GM12878 (cell line): ENCODE measurements around the gene EIF2S2. TPM values are rescaled to one million over a fixed set of nuclear protein-coding genes. Genes with fewer than 3 reads are reported as not detected.
"Not testable (repeated sequence)": the region's sequence is repeated elsewhere in the genome, so short reads cannot be mapped to it uniquely, and the experiment has no call there.

Experiments
- ATAC-seq: fragments of 200-7000 bp; cut with Tn5 transposase; 3 replicates; pipeline ENCODE4 v1.9.1; 2020; ENCODE audit warnings: mild to moderate bottlenecking, moderate library complexity
- BruUV-seq: library from RNA; stranded (reverse); fragments of 400-500 nt; replicated peaks from 2 replicates; lab custom pipeline; 2021; lab: Mats Ljungman, UMichigan
- CTCF ChIA-PET: fragments of 300-600 bp; sonication (Branson Sonifier 250); formaldehyde crosslinking; extraction: SDS; loops from one replicate; lab custom pipeline; 2021; ENCODE audit warnings: inconsistent platforms; lab: Yijun Ruan, JAX
- POLR2A ChIA-PET: fragments of 350-600 bp; formaldehyde crosslinking; extraction: SDS; loops from one replicate; lab custom pipeline; 2021; ENCODE audit warnings: inconsistent platforms; lab: Charles Lee
- RAD21 ChIA-PET: fragments of 300-600 bp; sonication (Branson Sonifier 250); formaldehyde crosslinking; loops from one replicate; lab custom pipeline; 2023; ENCODE audit warnings: antibody characterized with exemption; ENCODE audit not compliant: unreplicated experiment; lab: Charles Lee
- SMC1A ChIA-PET: fragments of 300-600 bp; sonication (Branson Sonifier 250); formaldehyde crosslinking; loops from one replicate; lab custom pipeline; 2023; ENCODE audit not compliant: unreplicated experiment, uncharacterized antibody; lab: Charles Lee
- DNase-seq: peaks from one replicate; pipeline ENCODE4 v3.0.0-alpha.2; 2011; ENCODE audit warnings: low read depth, low spot score
- FAIRE-seq: peaks from 3 replicates; lab custom pipeline; 2011; peaks lifted over from hg19 to GRCh38; lab: Jason Lieb, UNC
- H2AFZ ChIP-seq: 2 replicates; pipeline ENCODE4 v1.6.0; 2011; ENCODE audit warnings: low read depth, low read length, control low read depth; ENCODE audit not compliant: control insufficient read depth
- H3K27ac ChIP-seq: 2 replicates; pipeline ENCODE4 v1.5.1; 2011; ENCODE audit warnings: control low read depth; ENCODE audit not compliant: control insufficient read depth, insufficient read depth
- H3K27me3 ChIP-seq, 2 experiments: replicated peaks in 1 of 2; 2 replicates each; pipeline versions ENCODE4 v1.6.0 to v1.6.1; 2011; ENCODE audit warnings: low read length in 1 of 2; ENCODE audit not compliant: control insufficient read depth in 2 of 2, insufficient read depth in 2 of 2
- H3K36me3 ChIP-seq, 2 experiments: 2 replicates each; pipeline ENCODE4 v1.5.1; 2011; ENCODE audit warnings: low read length in 1 of 2; ENCODE audit not compliant: control insufficient read depth in 2 of 2, insufficient read depth in 2 of 2
- H3K4me1 ChIP-seq: 2 replicates; pipeline ENCODE4 v1.6.1; 2011; ENCODE audit warnings: mild to moderate bottlenecking, low read length, moderate library complexity, mixed read lengths; ENCODE audit not compliant: control insufficient read depth, insufficient read depth
- H3K4me2 ChIP-seq: 2 replicates; pipeline ENCODE4 v1.6.0; 2011; ENCODE audit warnings: control low read depth; ENCODE audit not compliant: control insufficient read depth, insufficient read depth
- H3K4me3 ChIP-seq: fragments of 200-600 bp; sonication (generic); 2 replicates; pipeline ENCODE4 v1.5.1; 2016
- H3K79me2 ChIP-seq: 2 replicates; pipeline ENCODE4 v1.6.0; 2011; ENCODE audit warnings: low read length; ENCODE audit not compliant: control insufficient read depth, insufficient read depth
- H3K9ac ChIP-seq: 2 replicates; pipeline ENCODE4 v1.8.0; 2011; ENCODE audit warnings: low read length, control low read depth, mixed read lengths; ENCODE audit not compliant: control insufficient read depth, insufficient read depth
- H3K9me3 ChIP-seq: replicated peaks from 3 replicates; pipeline ENCODE4 v1.5.1; 2011; ENCODE audit warnings: mild to moderate bottlenecking, low read length; ENCODE audit not compliant: control insufficient read depth, insufficient read depth
- H4K20me1 ChIP-seq: 2 replicates; pipeline ENCODE4 v1.6.0; 2011; ENCODE audit not compliant: control insufficient read depth, insufficient read depth
- ASH2L ChIP-seq: fragments of 300-600, 200-600 bp; sonication (generic); IDR thresholded peaks from 2 replicates; pipeline ENCODE4 v1.6.1; 2017; ENCODE audit warnings: low read depth, mild to moderate bottlenecking, borderline replicate concordance
- GATAD2B ChIP-seq: fragments of 450-650 bp; conservative IDR thresholded peaks from 2 replicates; pipeline ENCODE4 v1.6.1; 2017; ENCODE audit warnings: low read depth, mild to moderate bottlenecking, moderate library complexity
- JUNB ChIP-seq: IDR thresholded peaks from 2 replicates; pipeline ENCODE4 v1.6.1; 2016; ENCODE audit warnings: antibody characterized with exemption, mild to moderate bottlenecking
- NFYB ChIP-seq: IDR thresholded peaks from 2 replicates; pipeline ENCODE4 v1.6.1; 2011; ENCODE audit warnings: low read depth, mild to moderate bottlenecking, low read length, improper control_type of control experiment, moderate library complexity; ENCODE audit not compliant: insufficient read depth
- NR2C1 ChIP-seq: fragments of 450-650 bp; IDR thresholded peaks from 2 replicates; pipeline ENCODE4 v1.6.1; 2017; ENCODE audit warnings: antibody characterized with exemption, mild to moderate bottlenecking, moderate library complexity
- WGBS: methylation state at CpG from one replicate; pipeline ENCODE4 v1.1.6; 2016; ENCODE audit warnings: low lambda C conversion rate; ENCODE audit not compliant: insufficient replicate concordance, insufficient coverage; ENCODE audit errors: missing lambda C conversion rate; 5-methylcytosine and 5-hydroxymethylcytosine counted together
- in situ Hi-C: fragments of 300-500 bp; cut with MboI; formaldehyde crosslinking; loops from 9 replicates; pipeline ENCODE4 v1.14.3; 2018; ENCODE audit warnings: mixed read lengths
- intact Hi-C: fragments of 100-400 bp; cut with micrococcal nuclease; formaldehyde crosslinking; loops from one replicate; pipeline ENCODE4 v1.14.2; 2022; ENCODE audit not compliant: unreplicated experiment
- polyA plus RNA-seq, 11 experiments: library from polyadenylated mRNA; depleted of rRNA in 4 of 11; unstranded in 6 of 11; stranded (reverse) in 5 of 11; fragments of >200 nt; fragmentation: Nextera tagmentation in 4 of 11; fragmentation: Illumina TruSeq in 1 of 11; extraction: Ambion mirVana in 4 of 11; extraction: Trizol in 1 of 11; gene quantifications; 1 replicate in 1 of 11; 2 replicates in 10 of 11; pipeline versions ENCODE4 v1.2.1 to v1.2.3, GENCODE V29; 2011 to 2016; ENCODE audit warnings: inconsistent platforms in 2 of 11, missing spikeins in 2 of 11, low read depth in 1 of 11
- total RNA-seq, 4 experiments: library from RNA; depleted of rRNA in 3 of 4; stranded (reverse); fragments of >200 nt in 3 of 4; fragmentation: Illumina TruSeq in 1 of 4; extraction: Trizol in 1 of 4; gene quantifications; 2 replicates each; pipeline versions ENCODE4 v1.2.1 to v1.2.3, GENCODE V29; 2013 to 2021
- TF ChIP-seq, protein P1 (sequence below), 3 experiments: IDR thresholded peaks in 2 of 3; conservative IDR thresholded peaks in 1 of 3; 2 replicates each; pipeline ENCODE4 v1.5.1; 2011; ENCODE audit warnings: low read depth in 3 of 3, low read length in 3 of 3, mild to moderate bottlenecking in 3 of 3, control low read depth in 2 of 3, moderate library complexity in 2 of 3, inconsistent platforms in 1 of 3, mixed read lengths in 1 of 3; ENCODE audit not compliant: control insufficient read depth in 2 of 3, insufficient read depth in 1 of 3; ENCODE audit errors: extremely low read depth in 1 of 3
- TF ChIP-seq, protein P2 (sequence below): fragments of 450-650 bp; IDR thresholded peaks from 2 replicates; pipeline ENCODE4 v1.6.1; 2017; ENCODE audit warnings: mild to moderate bottlenecking, moderate library complexity
- TF ChIP-seq, protein P3 (sequence below): IDR thresholded peaks from 2 replicates; pipeline ENCODE4 v1.6.1; 2011; ENCODE audit warnings: borderline replicate concordance, low read depth, mild to moderate bottlenecking, moderate library complexity, low read length; ENCODE audit not compliant: insufficient read depth, poor library complexity, severe bottlenecking

EIF2S2 gene
- total and polyA plus RNA-seq, 10 of the 15 experiments (the other 5 are each of a cell fraction or from before 2014, with no cell fraction given), result 60.2 to 153 (median 84.3) TPM

DNA sequence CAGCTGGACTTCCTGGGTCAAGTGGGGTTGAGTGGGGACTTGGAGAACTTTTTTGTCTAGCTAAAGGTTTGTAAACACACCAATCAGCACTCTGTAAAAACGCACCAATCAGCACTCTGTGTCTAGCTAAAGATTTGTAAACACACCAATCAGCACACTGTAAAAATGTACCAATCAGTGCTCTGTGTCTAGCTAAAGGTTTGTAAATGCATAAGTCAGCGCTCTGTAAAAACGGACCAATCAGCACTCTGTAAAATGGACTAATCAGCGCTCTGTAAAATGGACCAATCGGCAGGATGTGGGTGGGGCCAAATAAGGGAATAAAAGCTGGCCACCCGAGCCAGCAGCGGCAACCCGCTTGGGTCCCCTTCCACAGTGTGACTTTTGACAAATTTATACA lies 40.0 kb upstream of the EIF2S2 start:
- ATAC-seq, H3K4me3 ChIP-seq, SMC1A ChIA-PET, H3K4me2 ChIP-seq, H3K27me3 ChIP-seq, H3K4me1 ChIP-seq, H3K36me3 ChIP-seq, H3K9me3 ChIP-seq, H2AFZ ChIP-seq, RAD21 ChIA-PET, DNase-seq, BruUV-seq, H4K20me1 ChIP-seq, CTCF ChIA-PET, in situ Hi-C loops, H3K79me2 ChIP-seq, FAIRE-seq, H3K27ac ChIP-seq, H3K9ac ChIP-seq, intact Hi-C loops: not testable (repeated sequence)
- WGBS, result 55% methylated on average over 8 of the region's 8 CpGs
- peak; percentile 50; the same call in 1 of the 2 replicates for TF ChIP-seq NFYB
- POLR2A ChIA-PET, result interaction anchor here (0.6 kb wide), 1 partner anchor 1304 kb away, joined by 4 read pairs; the partner anchor contains the start of gene CEP250

DNA sequence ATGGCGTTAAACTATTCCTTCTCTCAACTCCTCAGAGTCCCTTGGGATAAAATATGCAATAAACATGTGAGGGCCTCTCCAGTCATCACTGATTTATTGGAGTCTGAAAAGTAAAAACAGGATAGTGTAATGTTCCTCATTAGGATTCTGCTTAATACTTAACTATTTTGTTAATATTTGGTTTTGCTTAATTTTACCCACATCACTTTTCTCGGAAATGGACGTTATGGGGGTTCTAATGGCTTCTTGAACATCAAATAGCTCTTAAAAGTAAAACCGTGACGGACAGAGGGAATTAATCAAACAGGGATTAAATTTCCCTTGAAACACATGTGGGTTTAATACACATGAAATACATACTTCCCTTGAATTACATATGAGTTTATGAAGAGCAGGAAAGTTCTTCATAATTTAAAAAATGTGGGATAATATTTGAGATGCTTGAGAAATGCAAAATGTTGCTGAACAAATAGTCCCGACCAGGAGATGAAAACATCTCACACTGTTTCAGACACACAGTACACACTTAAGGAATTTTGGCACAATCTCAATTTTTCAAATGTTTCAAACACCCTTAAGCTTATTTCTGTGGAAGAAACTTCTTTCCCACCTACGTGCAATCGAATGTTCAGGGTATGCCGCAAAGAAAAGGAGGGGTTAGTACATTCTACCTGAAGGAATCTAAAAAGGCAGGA lies 38.4 kb upstream of the EIF2S2 start:
- SMC1A ChIA-PET, result no interaction called here
- DNase-seq (no peak), ATAC-seq (no peak), FAIRE-seq (no peak)
- Histone ChIP-seq H2AFZ (no peak overlapping the region), H3K36me3 (no peaks in the 10 kb centered on the region), H3K9ac (no peak overlapping the region), H3K79me2 (no peaks in the 10 kb centered on the region), H3K4me1 (no peaks in the 10 kb centered on the region), H3K4me2 (no peak overlapping the region), H4K20me1 (no peaks in the 10 kb centered on the region), H3K27me3 (no peaks in the 10 kb centered on the region), H3K27ac (no peak overlapping the region), H3K4me3 (no peak overlapping the region), H3K9me3 (no peaks in the 10 kb centered on the region)
- RAD21 ChIA-PET, result no interaction called here
- in situ Hi-C loops, result no loop called here
- BruUV-seq, result no TSS peak
- POLR2A ChIA-PET, result no interaction called here
- 48% methylated on average over 9 of the region's 9 CpGs for WGBS
- CTCF ChIA-PET, result interaction anchor here (0.6 kb wide), 1 partner anchor 245 kb away, joined by 4 read pairs; no protein-coding TSS in a partner anchor
- intact Hi-C loops, result no loop called here
- TF ChIP-seq, protein P1, sequence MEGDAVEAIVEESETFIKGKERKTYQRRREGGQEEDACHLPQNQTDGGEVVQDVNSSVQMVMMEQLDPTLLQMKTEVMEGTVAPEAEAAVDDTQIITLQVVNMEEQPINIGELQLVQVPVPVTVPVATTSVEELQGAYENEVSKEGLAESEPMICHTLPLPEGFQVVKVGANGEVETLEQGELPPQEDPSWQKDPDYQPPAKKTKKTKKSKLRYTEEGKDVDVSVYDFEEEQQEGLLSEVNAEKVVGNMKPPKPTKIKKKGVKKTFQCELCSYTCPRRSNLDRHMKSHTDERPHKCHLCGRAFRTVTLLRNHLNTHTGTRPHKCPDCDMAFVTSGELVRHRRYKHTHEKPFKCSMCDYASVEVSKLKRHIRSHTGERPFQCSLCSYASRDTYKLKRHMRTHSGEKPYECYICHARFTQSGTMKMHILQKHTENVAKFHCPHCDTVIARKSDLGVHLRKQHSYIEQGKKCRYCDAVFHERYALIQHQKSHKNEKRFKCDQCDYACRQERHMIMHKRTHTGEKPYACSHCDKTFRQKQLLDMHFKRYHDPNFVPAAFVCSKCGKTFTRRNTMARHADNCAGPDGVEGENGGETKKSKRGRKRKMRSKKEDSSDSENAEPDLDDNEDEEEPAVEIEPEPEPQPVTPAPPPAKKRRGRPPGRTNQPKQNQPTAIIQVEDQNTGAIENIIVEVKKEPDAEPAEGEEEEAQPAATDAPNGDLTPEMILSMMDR (IDR thresholded peaks at IDR 0.05 in 2 of 3, conservative IDR thresholded peaks at IDR 0.05 in 1 of 3; ENCODE audit: control insufficient read depth in 2 of 3, extremely low read depth in 1 of 3, insufficient read depth in 1 of 3, low read depth in 3 of 3, low read length in 3 of 3), result no peak
- TF ChIP-seq, protein P2, sequence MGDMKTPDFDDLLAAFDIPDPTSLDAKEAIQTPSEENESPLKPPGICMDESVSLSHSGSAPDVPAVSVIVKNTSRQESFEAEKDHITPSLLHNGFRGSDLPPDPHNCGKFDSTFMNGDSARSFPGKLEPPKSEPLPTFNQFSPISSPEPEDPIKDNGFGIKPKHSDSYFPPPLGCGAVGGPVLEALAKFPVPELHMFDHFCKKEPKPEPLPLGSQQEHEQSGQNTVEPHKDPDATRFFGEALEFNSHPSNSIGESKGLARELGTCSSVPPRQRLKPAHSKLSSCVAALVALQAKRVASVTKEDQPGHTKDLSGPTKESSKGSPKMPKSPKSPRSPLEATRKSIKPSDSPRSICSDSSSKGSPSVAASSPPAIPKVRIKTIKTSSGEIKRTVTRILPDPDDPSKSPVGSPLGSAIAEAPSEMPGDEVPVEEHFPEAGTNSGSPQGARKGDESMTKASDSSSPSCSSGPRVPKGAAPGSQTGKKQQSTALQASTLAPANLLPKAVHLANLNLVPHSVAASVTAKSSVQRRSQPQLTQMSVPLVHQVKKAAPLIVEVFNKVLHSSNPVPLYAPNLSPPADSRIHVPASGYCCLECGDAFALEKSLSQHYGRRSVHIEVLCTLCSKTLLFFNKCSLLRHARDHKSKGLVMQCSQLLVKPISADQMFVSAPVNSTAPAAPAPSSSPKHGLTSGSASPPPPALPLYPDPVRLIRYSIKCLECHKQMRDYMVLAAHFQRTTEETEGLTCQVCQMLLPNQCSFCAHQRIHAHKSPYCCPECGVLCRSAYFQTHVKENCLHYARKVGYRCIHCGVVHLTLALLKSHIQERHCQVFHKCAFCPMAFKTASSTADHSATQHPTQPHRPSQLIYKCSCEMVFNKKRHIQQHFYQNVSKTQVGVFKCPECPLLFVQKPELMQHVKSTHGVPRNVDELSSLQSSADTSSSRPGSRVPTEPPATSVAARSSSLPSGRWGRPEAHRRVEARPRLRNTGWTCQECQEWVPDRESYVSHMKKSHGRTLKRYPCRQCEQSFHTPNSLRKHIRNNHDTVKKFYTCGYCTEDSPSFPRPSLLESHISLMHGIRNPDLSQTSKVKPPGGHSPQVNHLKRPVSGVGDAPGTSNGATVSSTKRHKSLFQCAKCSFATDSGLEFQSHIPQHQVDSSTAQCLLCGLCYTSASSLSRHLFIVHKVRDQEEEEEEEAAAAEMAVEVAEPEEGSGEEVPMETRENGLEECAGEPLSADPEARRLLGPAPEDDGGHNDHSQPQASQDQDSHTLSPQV, result no peak
- TF ChIP-seq JUNB (no peak), GATAD2B (no peak), NR2C1 (no peak), ASH2L (no peak)
- TF ChIP-seq, protein P3, sequence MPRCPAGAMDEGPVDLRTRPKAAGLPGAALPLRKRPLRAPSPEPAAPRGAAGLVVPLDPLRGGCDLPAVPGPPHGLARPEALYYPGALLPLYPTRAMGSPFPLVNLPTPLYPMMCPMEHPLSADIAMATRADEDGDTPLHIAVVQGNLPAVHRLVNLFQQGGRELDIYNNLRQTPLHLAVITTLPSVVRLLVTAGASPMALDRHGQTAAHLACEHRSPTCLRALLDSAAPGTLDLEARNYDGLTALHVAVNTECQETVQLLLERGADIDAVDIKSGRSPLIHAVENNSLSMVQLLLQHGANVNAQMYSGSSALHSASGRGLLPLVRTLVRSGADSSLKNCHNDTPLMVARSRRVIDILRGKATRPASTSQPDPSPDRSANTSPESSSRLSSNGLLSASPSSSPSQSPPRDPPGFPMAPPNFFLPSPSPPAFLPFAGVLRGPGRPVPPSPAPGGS, result no peak
